Activated gamma-delta T cell treated with Interleukin-2 at 50 U/mL for 16 hours (primary cell): ENCODE data around the gene GPR21.

ENCODE experiments used
- DNase-seq: peaks from one replicate; pipeline ENCODE4 v3.0.0-alpha.2; 2020

Gene GPR21

GRCh38 chr9:123034881-123035510 lies 1.5 kb downstream of the GPR21 start:
- DNase-seq = no peak

DNA sequence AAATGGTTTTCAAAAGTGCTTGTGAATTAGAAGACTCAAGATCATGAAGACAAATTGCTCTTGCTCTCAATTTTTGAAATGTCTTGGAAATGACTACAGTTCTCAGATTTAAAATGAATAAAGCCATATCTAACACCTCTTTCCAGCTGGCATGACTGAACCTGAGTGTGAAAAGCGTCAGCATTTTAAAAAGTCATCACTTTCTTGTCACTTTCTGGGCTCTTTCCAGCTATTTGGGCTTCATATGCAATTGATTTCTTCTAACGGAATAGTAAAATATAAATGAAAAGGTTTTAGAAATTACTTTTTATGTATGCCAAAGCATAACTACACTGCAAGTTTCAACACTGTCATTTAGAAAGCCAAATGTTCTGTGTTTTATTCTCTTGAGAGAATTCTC lies 2.3 kb downstream of the GPR21 start:
- no peak for DNase-seq

GRCh38 chr9:123036893-123037545 lies 3.6 kb downstream of the GPR21 start:
- DNase-seq = no peak

DNA sequence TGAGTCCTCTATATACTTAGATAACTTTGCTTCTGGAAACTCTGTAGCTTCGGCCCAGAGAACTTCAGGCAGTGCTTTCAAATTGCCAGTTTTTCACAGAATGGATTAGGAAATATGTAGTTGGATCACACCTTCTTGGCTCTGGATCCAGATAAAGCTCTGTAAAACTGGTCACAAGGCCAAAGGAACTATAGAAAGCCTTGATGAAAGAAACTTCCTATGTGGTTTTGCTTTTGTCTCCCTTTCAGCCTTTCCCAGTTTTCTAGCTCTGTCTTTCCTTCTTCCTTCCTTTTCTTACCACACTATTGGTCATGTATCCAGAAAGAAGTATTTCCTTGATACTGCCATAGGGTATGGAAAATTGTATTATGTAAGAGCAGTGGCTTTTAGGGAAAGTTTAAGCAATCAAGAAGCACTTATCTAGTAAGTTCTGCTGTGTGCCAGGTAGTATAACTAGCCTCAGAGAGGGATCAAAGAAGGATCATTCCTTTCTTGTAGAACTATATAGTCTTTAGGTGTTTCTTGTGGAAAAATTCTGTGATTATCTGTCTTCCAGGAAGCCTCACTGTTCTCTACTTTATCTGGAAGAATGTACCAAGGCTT lies 6.3 kb downstream of the GPR21 start:
- no peak for DNase-seq

GRCh38 chr9:123040801-123041200 lies 7.3 kb downstream of the GPR21 start:
- no peak for DNase-seq

GRCh38 chr9:123041489-123041888 lies 8.0 kb downstream of the GPR21 start:
- no peak for DNase-seq

- DNase-seq = no peak
These were observed 9.8 kb downstream of the GPR21 start for GRCh38 chr9:123043081-123043939.

GRCh38 chr9:123044586-123044985 lies 11.1 kb downstream of the GPR21 start:
- no peak for DNase-seq

DNA sequence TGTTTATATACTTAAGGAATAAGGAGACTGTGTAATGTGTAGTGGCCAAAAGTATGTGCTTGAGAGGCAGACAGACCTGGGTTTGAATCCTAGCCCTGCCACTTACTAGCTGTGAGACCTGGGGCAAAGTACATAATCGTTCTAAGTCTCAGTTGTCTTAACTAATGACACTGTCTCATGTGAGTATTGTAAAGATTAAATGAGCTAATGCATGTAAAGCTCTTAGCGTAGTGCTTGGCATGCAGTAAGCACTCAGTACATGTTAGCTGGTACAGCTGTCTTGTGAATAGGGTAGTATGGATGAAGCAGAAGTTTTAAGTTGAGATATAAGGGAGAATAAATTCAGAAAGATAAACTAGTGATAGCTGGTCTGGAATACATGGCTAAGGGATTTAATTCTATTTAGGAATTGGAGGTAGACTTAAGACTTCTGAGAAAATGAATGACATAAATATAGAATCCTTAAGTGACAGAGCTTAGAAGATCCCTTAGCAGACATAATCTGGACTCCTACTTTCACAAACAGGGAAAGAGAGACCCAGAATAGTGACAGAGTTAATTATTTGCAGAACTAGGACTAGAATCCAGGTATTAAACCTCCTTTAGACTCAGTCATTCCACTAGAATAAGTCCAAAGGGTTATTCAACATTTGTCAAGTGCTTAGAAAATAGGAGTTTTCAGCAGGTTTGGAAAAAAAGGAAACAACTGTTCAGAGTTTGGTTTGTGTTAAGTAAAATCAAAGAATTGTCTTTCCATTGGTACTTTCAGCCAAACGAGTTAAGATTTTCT lies 13.1 kb downstream of the GPR21 start:
- no peak for DNase-seq

DNA sequence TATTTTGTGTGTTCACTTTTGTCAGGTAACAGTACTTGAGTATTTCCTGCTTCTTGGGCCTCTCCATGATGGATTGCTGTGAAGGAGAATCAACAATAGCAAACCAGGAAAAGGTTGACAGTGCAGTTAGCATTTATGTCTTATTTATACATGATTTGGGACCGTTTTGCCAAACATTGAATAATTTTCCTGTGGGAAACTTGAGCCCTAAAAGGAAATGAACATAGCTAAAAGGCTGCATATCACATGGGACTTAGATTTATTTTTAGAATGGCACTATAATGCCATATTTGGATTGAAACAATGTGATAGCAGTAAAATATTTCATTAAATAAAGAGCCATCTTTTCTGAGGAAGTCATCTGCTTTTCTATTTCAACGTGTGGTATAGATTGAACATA lies 15.3 kb downstream of the GPR21 start:
- DNase-seq = no peak

- DNase-seq = no peak
These were observed 16.2 kb downstream of the GPR21 start for GRCh38 chr9:123049589-123050222.

- no peak for DNase-seq
These were observed 19.6 kb downstream of the GPR21 start for GRCh38 chr9:123053046-123053445.

DNA sequence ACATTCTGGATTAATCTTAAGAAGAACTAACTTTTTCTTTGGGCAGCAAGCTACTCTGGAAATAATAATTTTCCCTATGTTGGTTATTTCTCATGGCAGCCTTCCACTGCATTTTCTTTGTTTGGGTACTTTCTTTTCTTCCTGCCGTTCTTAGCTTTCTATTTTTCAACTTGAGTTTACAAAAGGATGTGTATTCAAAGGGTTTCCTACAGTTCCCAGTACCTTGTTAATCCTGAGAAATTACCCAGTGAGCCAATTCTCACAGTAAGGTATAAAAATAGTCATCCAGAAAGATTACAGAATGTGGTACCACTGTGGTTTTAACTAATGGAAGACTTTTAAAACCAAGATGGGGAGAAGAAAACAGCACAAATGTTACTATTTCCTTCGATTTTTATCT lies 20.2 kb downstream of the GPR21 start:
- no peak for DNase-seq

DNA sequence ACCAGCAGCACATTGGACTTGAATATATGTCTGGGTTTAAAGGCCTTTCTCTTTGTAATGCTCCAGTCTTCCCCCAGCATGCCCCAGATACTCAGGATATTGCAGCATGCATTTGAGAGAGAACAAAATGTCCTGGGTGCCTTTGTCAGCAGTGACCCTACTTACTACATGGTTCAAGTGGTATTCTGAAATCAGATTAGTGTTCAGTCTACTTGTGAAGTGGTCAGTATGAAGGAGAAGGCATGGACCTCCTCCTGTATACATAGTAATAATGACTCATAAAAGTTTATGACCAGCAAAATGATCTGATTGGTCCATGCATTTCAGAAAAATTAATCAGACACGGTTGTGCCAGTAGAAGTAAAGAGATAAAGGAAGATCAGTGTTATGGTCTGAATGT lies 25.4 kb downstream of the GPR21 start:
- no peak for DNase-seq

GRCh38 chr9:123059472-123060220 lies 26.2 kb downstream of the GPR21 start:
- DNase-seq = no peak

DNA sequence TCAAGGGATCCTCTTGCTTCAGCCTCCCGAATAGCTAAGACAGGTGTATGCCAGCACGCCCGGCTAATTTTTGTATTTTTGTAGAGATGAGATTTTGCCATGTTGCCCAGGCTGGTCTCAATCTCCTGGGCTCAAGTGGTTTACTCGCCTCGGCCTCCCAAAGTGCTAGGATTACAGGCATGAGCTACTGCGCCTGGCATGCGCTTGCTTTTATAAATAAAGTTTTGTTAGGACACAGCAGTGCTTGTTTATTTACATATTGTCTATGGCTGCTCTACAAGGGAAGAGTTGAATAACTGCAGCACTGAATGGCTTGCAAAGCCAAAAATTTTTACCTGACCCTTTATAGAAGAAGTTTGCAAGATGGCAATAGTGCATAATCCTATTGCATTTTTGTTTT lies 27.7 kb downstream of the GPR21 start:
- no peak for DNase-seq

GRCh38 chr9:123062351-123063176 lies 29.1 kb downstream of the GPR21 start:
- no peak for DNase-seq

DNA sequence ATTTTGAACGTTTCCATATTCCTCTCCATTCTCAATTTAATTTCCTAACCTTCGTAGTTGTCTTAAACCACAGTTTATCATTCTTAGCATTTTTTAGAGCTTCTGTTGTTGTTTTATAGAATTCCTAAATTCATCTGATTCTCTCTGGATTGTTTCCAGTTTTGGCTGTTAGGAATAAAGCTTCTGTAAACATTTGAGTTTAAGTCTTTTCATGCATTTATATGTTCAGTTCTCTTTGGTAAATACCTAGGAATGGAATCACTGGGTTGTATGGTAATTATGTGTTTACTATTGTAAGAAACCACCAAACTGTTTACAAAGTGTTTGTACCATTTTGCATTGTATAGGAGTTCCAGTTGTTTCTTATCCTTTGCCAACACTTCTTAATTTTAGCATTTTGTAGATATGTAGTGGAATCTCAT lies 29.7 kb downstream of the GPR21 start:
- no peak for DNase-seq

- no peak for DNase-seq
These were observed 30.4 kb downstream of the GPR21 start for GRCh38 chr9:123063896-123064295.

- no peak for DNase-seq
These were observed 31.2 kb downstream of the GPR21 start for GRCh38 chr9:123064716-123065115.

DNA sequence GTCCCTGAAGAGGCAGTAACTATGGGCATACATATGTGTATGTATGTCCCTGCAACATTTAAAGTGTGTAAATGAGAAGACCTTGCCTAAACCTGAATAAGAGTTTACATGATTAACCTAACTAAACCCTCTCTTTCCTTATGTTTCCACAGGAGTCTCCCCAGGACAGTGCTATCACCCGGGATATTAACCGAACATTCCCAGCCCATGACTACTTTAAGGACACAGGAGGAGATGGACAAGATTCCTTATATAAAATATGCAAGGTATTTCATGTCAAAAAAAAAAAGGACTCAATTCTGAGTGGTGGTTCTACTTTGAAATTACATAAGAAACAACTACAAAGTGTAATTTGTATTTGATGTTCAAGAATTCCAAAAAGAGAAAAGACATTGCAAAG lies 31.7 kb downstream of the GPR21 start:
- no peak for DNase-seq
